Fibroblast of skin of abdomen (primary cell): ENCODE results near the gene PCBP1.
"Not testable (repeated sequence)": the region's sequence is repeated elsewhere in the genome, so short reads cannot be mapped to it uniquely, and the experiment has no call there.

ENCODE experiments used
- DNase-seq: peaks from one replicate; pipeline ENCODE4 v3.0.0-alpha.2; 2013

Gene PCBP1

DNA sequence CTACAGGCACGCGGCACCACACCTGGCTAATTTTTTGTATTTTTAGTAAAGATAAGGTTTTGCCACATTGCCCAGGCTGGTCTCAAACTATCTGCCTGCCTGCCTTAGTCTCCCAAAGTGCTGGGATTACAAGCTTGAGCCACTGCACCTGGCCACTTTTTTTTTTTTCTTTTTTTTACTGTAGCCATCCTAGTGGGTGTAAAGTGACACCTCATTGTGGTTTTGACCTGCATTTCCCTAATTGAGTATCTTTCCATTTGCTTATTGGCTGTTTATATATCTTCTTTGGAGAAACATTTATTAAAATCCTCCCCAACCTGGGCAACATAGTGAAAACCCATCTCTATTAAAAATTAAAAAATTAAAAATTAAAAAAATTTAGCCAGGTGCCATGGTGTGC lies 12.0 kb downstream of the PCBP1 start:
- no peak for DNase-seq

DNA sequence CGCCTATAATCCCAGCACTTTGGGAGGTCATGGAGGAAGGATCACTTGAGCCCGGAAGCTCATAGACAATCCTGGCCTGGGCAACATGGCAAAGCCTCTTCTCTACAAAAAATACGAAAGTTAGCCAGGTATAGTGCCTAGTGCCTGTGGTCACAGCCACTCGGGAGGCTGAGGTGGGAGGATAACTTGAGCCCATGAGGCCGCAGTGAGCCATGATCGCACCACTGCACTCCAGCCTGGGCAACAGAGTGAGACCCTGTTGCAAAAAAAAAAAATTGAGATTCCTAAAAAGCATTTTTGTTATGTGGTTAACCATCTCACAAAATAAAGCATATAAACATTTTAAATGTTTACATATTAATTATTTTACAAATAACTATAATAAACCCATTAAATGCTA lies 13.9 kb downstream of the PCBP1 start:
- DNase-seq: no peak

DNA sequence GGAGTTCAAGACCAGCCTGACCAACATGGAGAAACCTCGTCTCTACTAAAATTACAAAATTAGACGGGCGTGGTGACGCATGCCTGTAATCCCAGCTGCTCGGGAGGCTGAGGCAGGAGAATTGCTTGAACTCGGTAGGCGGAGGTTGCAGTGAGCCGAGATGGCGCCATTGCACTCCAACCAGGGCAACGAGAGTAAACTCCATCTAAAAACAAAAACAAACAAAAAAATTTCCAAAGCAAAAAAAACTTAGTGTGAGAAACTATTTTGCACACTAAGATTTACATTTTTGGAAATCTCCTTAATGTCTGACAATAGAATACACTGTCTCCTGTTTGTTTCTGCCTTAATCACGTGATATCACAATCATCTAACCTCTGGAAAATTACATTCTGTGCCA lies 14.4 kb downstream of the PCBP1 start:
- not testable (repeated sequence) for DNase-seq

DNA sequence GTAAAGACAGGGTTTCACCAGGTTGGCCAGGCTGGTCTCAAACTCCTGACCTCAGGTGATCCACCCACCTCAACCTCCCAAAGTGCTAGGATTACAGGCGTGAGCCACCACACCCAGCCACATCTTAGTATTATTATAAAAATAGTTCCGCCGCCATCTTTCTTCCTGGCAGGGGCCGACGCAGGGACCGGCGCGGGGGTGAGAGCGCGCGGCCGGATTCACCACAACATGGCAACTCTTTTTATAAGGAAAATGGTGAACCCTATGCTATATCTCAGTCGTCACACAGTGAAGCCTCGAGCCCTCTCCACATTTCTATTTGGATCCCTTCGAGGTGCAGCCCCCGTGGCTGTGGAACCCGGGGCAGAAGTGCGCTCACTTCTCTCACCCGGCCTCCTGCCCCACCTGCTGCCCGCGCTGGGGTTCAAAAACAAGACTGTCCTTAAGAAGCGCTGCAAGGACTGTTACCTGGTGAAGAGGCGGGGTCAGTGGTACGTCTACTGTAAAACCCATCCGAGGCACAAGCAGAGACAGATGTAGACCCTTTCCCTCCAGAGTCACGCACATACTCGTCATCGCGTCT lies 15.1 kb downstream of the PCBP1 start:
- DNase-seq: not testable (repeated sequence)

DNA sequence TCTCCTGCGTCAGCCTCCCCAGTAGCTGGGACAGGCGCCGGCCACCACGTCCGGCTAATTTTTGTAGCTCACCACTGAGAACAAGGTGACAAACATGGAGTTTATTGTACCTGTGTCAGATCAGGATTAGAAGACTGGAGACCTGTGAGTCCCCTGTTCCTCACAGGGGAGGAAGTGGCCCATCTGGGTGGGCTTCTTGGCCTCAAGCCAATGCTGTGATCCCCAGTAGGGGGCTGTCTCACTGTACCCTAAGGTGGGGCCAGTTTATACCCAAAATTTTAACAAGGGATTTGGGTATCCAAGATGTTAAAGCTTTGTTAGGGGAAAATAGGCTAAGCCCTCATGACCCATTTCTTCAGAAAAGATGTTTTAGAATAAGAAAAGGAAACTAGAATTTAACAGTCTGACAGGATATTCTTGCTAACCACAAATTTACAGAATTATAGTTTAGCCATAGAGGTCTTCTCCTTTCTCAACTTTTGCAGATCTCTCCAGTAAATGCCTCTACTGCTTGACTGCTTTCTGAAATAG lies 16.3 kb downstream of the PCBP1 start:
- no peak for DNase-seq

DNA sequence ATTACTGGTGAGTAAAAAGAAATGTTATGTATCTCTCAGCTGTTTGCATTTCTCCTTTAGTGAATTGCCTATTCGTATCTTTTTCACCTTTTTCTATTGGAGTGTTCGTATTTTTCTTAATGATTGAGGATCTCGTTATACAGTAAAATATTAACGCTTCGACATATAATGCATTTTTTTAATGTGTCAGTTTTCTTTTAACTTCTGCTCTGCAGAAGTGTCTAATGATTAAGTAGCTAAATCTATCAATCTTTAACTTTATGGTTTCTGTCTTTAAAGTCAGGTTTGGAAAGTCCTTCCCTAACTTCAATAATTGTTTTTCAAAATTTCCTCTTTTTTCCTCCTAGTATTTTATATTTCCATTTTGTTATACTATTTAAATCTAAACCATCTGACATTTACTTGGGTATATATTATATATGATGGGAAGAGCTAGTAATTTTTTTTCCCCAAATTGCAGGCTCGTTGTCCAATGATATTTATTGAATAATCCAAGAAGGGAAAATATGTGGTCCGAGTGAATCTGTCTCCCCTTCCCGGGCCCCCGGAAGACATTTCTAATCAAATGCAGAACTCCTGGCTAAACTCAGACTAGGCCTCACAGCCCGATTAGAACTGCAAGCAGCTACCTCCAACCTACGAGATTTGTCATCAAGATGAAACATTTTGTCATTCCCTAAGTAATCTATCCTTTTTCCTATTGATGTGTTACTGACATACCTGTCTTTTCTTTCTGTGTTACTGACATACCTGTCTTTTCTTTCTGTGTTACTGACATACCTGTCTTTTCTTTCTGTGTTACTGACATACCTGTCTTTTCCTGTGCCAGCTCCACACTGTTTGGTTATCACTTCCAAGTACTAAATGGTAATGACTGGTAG lies 17.2 kb downstream of the PCBP1 start:
- DNase-seq: peak; percentile 86

DNA sequence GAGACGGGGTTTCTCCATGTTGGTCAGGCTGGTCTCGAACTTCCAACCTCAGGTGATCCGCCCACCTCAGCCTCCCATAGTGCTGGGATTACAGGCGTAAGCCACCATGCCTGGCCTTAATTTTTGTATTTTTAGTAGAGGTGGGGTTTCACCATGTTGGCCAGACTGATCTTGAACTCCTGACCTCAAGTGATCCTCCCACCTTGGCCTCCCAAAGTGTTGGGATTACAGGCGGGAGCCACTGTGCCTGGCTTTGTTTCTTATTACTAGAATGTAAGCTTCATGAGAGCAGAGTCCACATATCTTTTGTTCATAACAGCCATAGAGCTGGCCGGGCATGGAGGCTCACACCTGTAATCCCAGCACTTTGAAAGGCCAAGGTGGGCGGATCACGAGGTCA lies 18.9 kb downstream of the PCBP1 start:
- DNase-seq: not testable (repeated sequence)

DNA sequence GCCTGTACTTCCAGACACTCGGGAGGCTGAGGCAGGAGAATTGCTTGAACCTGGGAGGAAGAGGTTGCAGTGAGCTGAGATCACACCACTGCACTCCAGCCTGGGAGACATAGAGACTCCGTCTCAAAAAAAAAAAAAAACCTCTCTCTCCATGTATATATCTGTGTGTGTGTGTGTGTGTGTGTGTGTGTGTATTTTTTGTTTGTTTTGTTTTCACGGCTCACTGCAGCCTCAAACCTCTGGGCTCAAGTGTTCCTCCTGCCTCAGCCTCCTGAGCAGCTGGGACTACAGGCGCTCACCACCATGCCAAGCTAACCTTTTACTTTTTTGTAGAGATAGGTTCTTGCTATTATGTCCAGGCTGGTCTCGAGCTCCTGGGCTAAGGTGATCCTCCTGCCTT lies 23.1 kb downstream of the PCBP1 start:
- DNase-seq: not testable (repeated sequence)

DNA sequence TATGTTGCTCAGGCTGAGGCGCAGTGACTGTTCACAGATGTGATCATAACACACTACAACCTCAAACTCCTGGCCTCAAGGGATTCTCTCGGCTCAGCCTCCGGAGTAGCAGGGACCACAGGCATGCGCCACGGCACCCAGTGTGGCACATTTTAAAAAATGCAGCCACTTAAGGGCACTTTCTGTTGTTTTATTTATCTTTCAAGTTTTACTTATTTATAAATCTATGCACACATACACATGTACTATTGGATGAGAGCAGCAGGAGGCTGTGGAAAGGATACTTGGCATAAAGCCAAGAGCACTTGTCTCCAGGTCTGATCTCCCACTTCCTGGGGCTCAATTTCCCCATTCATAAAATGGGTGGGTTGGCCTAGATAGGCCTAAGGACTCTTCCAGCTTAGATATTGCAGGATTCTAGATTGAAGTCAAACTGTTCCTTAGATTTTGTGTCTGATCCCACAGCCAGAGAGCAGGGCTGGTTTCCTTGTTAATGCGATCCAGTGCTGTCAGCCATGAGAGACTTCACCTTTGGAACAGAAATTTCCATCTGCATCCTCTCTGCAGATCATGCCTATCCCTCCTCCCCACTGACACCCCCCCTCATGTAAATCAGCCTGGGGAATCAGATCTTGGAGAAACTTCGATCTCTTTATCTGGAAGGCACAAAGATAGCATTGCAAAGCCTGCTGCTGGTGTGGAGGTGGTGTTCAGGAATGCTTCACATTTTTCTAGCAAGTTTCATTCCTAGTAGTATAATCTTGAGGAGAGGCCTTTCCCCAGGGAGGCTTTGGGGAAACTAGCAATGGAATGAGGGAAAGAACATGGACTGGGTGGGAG lies 24.7 kb downstream of the PCBP1 start:
- DNase-seq: peak; percentile 87

DNA sequence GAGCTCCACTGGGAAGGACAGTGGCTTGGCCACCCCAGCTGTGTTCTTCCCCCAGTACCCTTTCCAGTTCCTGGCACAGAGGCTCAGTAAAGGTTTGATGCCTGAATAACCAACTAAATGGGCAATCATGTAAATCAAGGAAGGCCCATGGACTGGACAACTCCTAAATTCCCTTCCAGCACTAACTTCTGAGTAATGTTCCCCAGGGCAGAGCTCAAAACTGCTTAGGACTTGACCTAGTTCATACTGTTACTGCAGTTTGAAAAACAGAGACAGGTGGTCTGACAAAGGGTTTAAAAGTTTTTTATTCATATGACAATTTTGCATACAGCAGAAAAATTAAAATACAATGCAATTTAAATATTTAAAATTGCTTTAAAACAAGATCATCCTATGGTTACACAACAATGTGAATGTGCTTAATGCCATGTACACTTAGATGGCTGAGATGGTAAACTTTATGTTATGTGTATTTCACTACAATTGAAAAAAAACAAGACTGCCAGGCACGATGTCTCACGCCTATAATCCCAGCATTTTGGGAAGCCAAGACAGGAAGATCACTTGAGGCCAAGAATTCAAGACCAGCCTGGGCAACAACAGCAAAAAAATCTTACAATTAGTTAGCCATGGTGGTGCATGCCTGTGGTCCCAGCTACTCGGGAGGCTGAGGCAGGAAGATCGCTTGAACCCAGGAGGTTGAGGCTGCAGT lies 26.2 kb downstream of the PCBP1 start:
- DNase-seq: no peak

DNA sequence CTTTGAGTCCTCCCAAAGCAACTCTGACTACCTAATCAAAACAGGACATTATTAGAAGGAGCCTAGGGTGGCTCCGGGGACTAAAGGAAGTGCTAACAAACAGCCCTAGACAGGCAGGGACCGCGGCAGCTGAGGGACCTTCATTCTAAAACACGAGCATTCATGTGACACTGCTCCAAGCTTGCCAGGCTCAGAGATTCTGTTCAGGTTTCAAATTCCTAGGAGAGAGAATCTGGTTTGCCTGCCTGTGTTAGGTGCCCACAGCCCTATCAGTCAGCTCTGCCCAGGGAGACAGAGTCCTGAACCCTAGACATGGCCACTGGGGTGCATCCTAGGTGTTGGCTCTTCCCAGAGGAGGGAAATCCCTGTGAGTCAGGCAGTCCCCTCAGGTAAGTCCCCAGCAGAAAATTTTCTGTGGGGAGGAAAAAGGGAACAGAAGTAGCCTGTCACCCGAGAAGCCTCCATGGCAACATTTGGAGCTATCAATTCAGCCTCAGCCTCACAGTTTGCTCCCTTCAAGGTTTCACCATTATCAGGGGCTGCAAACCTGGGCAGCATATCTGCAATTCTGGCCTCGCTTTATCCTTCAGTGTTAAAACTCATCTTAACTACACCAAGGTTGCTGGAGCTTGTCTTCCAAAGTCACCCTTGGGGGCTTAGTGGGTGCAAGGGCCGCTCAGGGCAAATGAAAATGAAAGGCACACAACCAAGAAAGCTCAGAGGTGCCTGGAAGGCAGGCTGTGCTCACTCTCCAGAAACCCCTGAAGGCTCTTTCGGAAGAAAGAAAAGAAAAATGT lies 28.6 kb downstream of the PCBP1 start:
- no peak for DNase-seq

DNA sequence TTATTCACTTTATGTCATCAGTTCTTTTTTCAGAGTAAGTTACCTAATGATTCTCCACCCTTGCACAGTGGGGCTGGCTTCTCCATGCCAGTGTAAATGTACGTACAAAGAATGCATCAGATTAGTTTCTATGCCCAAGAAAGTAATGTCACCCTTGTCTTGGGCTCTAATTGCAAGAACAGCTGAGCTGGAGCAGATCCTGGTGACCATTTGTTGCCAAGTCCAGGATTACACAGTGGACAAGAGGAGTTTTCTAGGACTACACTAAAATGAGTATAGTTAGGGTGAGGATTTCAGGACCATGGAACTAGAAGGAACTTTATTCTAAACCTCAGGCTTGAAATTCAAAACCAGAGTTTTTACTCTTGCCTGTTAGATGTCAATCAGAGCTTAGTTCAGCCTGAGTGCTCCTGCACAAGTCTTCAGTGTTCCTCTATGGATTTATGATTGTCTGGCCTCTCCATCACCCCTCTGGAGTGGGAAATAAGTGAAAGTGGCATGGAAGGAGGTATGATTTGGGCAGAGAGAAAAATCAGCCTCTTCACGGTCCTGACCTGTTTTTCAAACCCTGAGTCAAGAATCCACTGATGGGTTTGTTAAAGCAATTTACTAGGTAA lies 29.8 kb downstream of the PCBP1 start:
- no peak for DNase-seq

DNA sequence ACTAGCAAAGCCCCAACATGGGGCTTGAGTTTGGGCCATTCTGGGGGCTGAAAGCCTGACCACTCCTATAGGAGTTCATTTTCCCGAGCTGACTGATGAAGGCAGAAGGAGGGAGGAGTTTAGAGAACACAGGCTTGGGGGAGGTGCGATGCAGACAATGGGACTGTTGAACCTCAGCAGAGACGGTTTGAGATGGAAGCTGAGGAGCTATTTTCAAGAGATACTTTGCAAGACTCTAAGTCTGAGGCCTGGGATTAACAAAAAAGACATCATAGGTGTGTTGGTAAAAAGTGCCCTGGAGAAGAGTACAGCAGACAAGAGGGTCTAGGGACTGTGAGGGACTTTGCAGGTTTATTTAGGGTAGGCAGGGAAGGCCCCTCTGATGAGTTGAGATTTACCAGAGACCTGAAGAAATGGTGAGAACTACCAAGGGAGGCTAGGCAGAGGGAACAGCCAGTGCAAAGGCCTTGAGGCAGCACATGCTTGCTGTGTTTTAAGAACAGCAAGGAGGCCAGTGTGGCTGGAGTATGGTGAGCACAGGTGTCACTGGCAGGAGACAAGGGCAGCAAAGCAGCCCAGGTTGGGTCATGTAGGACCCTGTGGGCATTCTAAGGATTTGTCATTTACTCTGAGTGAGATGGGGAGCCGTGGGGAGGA lies 31.6 kb downstream of the PCBP1 start:
- DNase-seq: no peak

DNA sequence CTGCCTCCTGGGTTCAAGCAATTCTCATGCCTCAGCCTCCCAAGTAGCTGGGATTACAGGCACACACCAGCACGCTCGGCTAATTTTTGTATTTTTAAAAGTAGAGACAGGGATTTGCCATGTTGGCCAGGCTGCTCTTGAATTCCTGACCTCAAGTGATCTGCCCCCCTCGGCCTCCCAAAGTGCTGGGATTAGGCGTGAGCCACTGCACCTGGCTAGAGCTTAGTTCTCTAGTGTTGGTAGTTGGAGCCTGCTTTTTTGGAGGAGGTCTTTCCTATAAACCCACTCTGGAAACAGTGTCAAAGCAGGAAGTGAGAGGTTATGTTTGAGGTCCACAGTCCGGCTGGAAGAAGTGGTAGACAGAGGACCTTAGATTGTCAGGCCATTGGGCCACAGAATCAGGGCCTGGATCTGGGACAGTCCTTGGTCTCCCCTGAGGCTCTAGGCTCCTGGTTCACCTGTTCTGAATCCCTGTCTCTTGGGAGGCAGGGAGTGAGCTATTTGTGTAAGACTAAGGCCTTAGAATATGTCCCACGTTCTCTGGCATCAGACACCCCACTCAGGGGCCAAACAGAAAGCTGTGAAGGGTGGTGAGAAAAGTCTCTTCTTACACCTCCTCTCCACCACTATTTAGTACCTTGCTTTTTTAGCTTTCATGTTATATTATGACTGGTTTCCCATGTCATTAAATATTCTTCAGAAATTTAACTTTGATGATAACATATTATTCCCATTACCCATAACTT lies 34.5 kb downstream of the PCBP1 start:
- DNase-seq: no peak

DNA sequence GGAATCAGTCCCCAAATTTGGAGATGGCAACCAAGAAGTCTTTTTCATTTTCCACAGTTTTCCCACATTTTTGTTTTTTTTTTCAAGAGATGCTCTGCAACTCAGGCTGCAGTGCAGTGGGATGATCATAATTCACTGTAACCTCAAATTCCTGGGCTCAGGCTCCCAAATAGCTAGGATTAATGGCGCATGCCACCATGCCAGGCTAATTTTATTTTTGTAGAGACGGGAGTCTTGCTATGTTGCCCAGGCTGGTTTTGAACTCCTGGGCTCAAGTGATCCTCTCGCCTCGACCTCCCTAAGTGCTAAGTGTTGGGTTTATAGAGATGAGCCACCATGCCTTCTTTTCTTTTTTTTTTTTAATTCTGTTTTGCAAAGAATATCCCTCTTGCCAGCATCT lies 35.2 kb downstream of the PCBP1 start:
- no peak for DNase-seq

DNA sequence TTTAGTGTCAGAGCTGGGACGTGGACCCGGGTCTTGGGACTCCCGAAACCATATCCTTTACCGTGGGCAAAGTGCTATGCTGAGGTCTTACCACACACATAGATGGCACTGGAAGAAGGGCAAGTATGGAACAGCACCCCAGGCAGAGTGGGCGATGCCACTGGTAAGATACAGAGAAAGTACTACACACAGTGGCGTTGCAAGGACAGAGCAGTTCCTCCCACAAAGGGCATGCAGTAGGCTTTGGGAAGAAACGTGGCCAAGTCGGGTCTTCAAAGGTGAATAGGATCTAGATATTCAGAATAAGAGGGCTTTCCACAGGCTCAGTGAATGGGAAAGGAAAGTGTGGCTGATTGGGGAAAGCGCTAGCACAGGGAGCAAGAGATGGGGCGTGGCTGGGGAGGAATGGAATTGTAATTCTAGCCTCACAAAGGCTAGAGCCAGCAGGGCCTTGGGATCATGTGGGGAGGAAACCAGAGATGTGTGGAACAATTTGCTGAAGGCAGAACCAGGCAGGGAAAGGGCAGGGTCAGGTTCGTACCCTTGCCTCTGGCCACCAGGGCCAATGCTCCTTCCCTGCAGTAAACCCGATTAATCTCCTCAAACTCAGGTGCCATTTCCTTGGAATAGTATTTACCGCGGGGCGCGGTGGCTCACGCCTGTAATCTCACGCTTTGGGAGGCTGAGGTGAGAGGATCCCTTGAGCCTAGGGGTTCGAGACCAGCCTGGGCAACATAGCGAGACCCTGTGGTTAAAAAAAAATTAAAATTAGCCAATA lies 36.0 kb downstream of the PCBP1 start:
- peak; percentile 77 for DNase-seq

DNA sequence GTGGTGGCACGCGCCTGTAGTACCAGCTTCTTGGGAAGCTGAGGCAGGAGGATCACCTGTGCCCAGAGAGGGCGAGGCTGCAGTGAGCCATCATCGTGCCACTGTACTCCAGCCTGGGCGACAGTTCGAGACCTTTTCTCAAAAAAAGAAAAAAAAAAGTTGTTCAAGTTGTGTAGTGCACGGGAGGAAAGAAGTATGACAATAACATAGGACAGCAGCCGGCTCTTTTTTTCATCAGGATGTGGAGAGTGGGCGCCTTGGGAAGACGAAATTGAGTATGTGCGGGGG lies 36.5 kb downstream of the PCBP1 start:
- DNase-seq: no peak

DNA sequence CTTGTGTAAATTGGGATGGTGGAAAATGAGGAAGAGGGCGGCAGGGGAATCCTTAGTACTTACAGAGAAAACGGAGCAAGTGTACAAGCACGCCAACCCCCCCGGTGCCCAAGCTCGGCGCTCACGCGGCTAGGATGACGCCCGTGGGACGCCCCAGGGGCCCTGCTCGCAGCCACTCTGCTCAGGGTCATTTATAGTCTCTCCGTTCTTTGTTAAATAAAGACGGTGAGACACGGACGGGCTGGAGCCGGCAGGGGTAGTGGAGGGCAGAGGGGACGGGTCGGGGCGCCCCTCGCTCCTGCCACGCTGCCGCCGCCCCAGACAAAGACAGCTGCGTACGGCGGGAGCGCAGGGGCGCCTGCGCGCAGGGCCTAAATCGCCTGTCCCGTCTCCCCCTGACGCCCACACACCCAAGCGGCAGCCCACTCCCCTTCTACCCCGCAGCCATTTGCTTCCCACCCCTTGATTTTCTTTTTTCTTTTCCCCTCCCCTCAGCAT lies 37.8 kb downstream of the PCBP1 start:
- DNase-seq: peak; percentile 38

DNA sequence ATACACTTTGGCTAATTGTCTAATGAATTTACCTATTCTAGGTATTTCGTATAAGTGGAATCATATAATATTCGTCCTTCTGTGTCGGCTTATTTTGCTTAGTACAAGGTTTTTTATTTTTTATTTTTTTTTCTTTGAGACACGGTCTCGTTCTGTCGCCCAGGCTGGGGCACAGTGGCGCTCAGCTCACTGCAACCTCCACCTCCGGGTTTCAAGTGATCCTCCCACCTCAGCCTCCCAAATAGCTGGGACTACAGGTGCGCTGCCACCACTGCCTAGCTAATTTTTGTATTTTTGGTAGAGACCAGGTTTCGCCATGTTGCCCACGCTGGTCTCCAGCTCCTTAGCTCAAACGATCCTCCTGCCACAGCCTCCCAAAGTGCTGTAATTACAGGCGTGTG lies 38.2 kb downstream of the PCBP1 start:
- DNase-seq: no peak
